GM23248 (cell line): Measurements from ENCODE around the gene NSUN3. TPM values are rescaled to one million over a fixed set of nuclear protein-coding genes. Genes with fewer than 3 reads are reported as not detected.

Experiments used
- DNase-seq: peaks from one replicate; pipeline ENCODE4 v3.0.0-alpha.2; 2015
- H2AFZ ChIP-seq: fragments of 200-600 bp; sonication (generic); 2 replicates; pipeline ENCODE4 v1.6.1; 2016; ENCODE audit warnings: antibody characterized with exemption
- H3F3A ChIP-seq: fragments of 200-600 bp; sonication (generic); 2 replicates; pipeline ENCODE4 v1.6.1; 2016; ENCODE audit warnings: mild to moderate bottlenecking, antibody characterized with exemption, mixed run types; ENCODE audit not compliant: insufficient read depth
- H3K27ac ChIP-seq: fragments of 200-600 bp; sonication (generic); 2 replicates; pipeline ENCODE4 v1.5.1; 2016; ENCODE audit warnings: mild to moderate bottlenecking
- H3K27me3 ChIP-seq: fragments of 200-600 bp; sonication (generic); replicated peaks from 2 replicates; pipeline ENCODE4 v1.6.1; 2016; ENCODE audit warnings: mild to moderate bottlenecking; ENCODE audit not compliant: insufficient read depth
- H3K36me3 ChIP-seq: fragments of 200-600 bp; sonication (generic); 2 replicates; pipeline ENCODE4 v1.6.1; 2016; ENCODE audit warnings: low read depth, mild to moderate bottlenecking
- H3K4me1 ChIP-seq: fragments of 200-600 bp; sonication (generic); 2 replicates; pipeline ENCODE4 v1.6.1; 2016; ENCODE audit warnings: mild to moderate bottlenecking; ENCODE audit not compliant: insufficient read depth
- H3K4me2 ChIP-seq: fragments of 200-600 bp; sonication (generic); one replicate; pipeline ENCODE4 v1.6.1; 2016; ENCODE audit warnings: mild to moderate bottlenecking; ENCODE audit not compliant: unreplicated experiment
- H3K4me3 ChIP-seq: fragments of 200-600 bp; sonication (generic); 2 replicates; pipeline ENCODE4 v1.5.1; 2016; ENCODE audit warnings: mild to moderate bottlenecking
- H3K79me2 ChIP-seq: fragments of 200-600 bp; sonication (generic); 2 replicates; pipeline ENCODE4 v1.6.1; 2016; ENCODE audit warnings: mild to moderate bottlenecking; ENCODE audit not compliant: insufficient read depth
- H3K9ac ChIP-seq: fragments of 200-600 bp; sonication (generic); 2 replicates; pipeline ENCODE4 v1.6.1; 2016; ENCODE audit warnings: mild to moderate bottlenecking
- H3K9me2 ChIP-seq: fragments of 200-600 bp; sonication (generic); 2 replicates; pipeline ENCODE4 v1.6.1; 2016; ENCODE audit warnings: mixed run types, mild to moderate bottlenecking, moderate library complexity; ENCODE audit not compliant: insufficient read depth
- H3K9me3 ChIP-seq: fragments of 200-600 bp; sonication (generic); one replicate; pipeline ENCODE4 v1.6.1; 2017; ENCODE audit warnings: low read depth
- H4K20me1 ChIP-seq: fragments of 200-600 bp; sonication (generic); 2 replicates; pipeline ENCODE4 v1.6.0; 2016; ENCODE audit not compliant: insufficient read depth
- EZH2 ChIP-seq: fragments of 200-600 bp; sonication (generic); IDR thresholded peaks from 2 replicates; pipeline ENCODE4 v1.6.1; 2018; ENCODE audit warnings: antibody characterized with exemption, mild to moderate bottlenecking; ENCODE audit not compliant: insufficient read depth, poor library complexity, severe bottlenecking
- EZH2phosphoT487 ChIP-seq: fragments of 200-600 bp; sonication (generic); IDR thresholded peaks from 2 replicates; pipeline ENCODE4 v1.6.1; 2018; ENCODE audit warnings: antibody characterized with exemption, moderate library complexity, mild to moderate bottlenecking, low read depth; ENCODE audit not compliant: insufficient read depth
- WGBS, 2 experiments: methylation state at CpG; one replicate each; pipeline ENCODE4 v1.1.6; 2015 to 2017; ENCODE audit warnings: low lambda C conversion rate in 2 of 2, low coverage in 1 of 2; ENCODE audit errors: missing lambda C conversion rate in 2 of 2; 5-methylcytosine and 5-hydroxymethylcytosine counted together
- in situ Hi-C: fragments of 300-500 bp; cut with MboI; formaldehyde crosslinking; loops from 2 replicates; pipeline ENCODE4 v1.15.0; 2020
- polyA plus RNA-seq: library from polyadenylated mRNA; unstranded; fragments of >200 nt; fragmentation: Nextera tagmentation; extraction: Ambion mirVana; gene quantifications from 2 replicates; pipeline ENCODE4 v1.2.1, GENCODE V29; 2016
- total RNA-seq: library from RNA; depleted of rRNA; stranded (reverse); fragments of >200 nt; shearing (Covaris generic); gene quantifications from 2 replicates; pipeline ENCODE4 v1.2.3, GENCODE V29; 2014

Gene NSUN3
- total and polyA plus RNA-seq, 2 experiments from 2014 or later: 4.8 to 22.4 TPM

DNA sequence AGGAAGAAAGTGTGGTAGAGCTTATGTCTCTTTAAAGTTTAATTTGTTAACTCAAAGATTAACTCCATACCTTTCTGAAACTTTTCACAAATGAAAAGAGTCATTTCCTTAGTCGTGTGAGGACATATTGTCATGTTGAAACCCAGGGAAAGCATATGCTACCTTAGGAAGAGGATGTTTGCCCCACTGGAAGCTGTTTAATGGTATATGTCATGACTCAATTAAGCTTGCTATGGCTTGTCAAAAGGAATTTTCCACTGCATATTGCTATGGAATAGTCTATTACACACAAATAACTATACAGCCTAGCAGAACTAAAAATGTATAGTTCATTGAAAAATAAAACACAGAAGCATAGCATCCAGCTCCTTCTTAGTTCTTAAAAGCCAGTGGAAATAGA is 69.9 kb downstream of the NSUN3 start:
- H3K9me2 ChIP-seq: no peaks in the 10 kb centered on the region; the same call in 1 of the 2 replicates
- H3K79me2 ChIP-seq: no peaks in the 10 kb centered on the region
- DNase-seq: no peak
- H3K4me3 ChIP-seq: no peak overlapping the region
- in situ Hi-C loops: no loop called here
- H2AFZ ChIP-seq: no peak overlapping the region
- no peaks in the 10 kb centered on the region for H3K27me3 ChIP-seq
- TF ChIP-seq EZH2 (no peak), EZH2phosphoT487 (no peak)
- 3 to 7% methylated on average over 1 of the region's 1 CpG for WGBS, 2 experiments
- no peaks in the 10 kb centered on the region for H3K4me1 ChIP-seq
- 0 out of 2 replicates have a peak, but pooled peaks cover 4% of the 10 kb centered on the region for H3F3A ChIP-seq
- no peaks in the 10 kb centered on the region for H3K9me3 ChIP-seq
- peaks cover 3% of the 10 kb centered on the region; the same call in 1 of the 2 replicates for H3K36me3 ChIP-seq
- no peaks in the 10 kb centered on the region for H4K20me1 ChIP-seq
- no peak overlapping the region for H3K27ac ChIP-seq
- H3K4me2 ChIP-seq: no peak overlapping the region
- no peak overlapping the region for H3K9ac ChIP-seq

DNA sequence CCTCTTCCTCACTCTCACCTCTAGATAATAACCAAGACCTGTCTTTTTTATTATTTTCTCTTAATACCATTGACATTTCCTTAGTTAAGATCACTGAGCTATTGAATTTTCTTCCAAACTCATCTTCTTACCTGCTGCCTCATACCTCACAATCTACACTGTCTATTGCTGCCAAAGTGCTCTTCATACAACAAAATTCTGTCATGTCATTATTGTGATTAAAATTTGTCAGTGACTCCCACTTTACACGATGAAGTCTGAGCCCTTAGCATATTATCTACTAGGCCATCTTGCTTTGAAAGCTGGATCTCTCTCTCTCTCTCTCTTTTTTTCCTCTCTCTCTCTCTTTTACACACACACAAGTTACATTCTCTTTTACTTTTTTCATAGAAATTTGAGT is 73.3 kb downstream of the NSUN3 start:
- in situ Hi-C loops: no loop called here
- no peaks in the 10 kb centered on the region for H3K27me3 ChIP-seq
- H3K36me3 ChIP-seq: no peaks in the 10 kb centered on the region
- H3K4me1 ChIP-seq: no peaks in the 10 kb centered on the region
- H3K9ac ChIP-seq: no peak overlapping the region
- H2AFZ ChIP-seq: no peak overlapping the region
- TF ChIP-seq EZH2phosphoT487 (no peak), EZH2 (no peak)
- no peaks in the 10 kb centered on the region for H3K79me2 ChIP-seq
- 73 to 75% methylated on average over 1 of the region's 1 CpG for WGBS, 2 experiments
- H3K4me2 ChIP-seq: no peak overlapping the region
- H3K9me3 ChIP-seq: no peaks in the 10 kb centered on the region
- no peaks in the 10 kb centered on the region; the same call in 1 of the 2 replicates for H3K9me2 ChIP-seq
- H4K20me1 ChIP-seq: no peaks in the 10 kb centered on the region
- no peak overlapping the region for H3K4me3 ChIP-seq
- H3K27ac ChIP-seq: no peak overlapping the region
- no peak for DNase-seq
- H3F3A ChIP-seq: 0 out of 2 replicates have a peak, but pooled peaks cover 4% of the 10 kb centered on the region

DNA sequence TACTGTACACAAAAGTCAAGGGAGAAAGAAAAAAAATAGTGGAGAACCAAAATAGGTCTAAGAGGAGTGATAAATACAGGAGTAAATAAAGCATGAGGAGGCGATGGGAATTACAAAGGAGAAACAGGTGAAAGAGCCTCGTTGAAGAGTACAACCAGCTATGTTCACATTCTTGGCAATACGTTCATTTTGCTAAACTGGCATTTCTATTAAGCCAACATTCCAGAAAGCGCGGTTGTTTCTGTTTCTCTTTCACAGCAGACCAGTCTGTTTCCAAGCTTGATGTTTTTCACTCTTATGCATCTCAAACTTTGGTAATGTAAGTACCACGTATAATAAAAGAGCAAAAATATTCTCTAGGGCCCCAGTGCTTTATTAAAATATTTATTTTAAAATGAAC is 74.5 kb downstream of the NSUN3 start:
- WGBS, 2 experiments: 49 to 51% methylated on average over 6 of the region's 6 CpGs
- no peak overlapping the region for H3K4me3 ChIP-seq

DNA sequence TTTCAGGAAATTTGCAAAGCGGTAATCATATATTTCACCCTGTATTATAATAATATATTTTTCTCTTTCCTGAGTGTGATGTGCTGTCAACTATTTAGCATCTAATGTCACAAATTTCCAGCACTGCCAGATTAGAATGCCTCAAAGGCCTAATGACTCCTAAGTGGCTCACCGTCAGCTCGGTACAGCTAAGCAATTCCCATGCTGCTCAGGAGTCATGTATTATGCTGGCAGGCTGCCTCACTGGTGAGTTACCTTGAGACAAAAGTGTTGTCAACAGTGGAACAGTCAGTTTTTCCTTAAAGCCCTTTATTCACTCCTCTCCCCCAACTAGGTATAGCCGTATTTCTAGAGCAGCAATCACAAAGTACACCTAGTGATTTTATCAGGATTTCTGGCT is 83.6 kb downstream of the NSUN3 start:
- H3K4me3 ChIP-seq: no peak overlapping the region
- no peaks in the 10 kb centered on the region for H3K36me3 ChIP-seq
- no peaks in the 10 kb centered on the region for H3K79me2 ChIP-seq
- H3K27me3 ChIP-seq: no peaks in the 10 kb centered on the region
- no peaks in the 10 kb centered on the region for H4K20me1 ChIP-seq
- no peak overlapping the region for H3K27ac ChIP-seq
- peak; percentile 7 for DNase-seq
- no peak overlapping the region for H3K9ac ChIP-seq
- H3K9me3 ChIP-seq: no peaks in the 10 kb centered on the region
- no peaks in the 10 kb centered on the region for H3F3A ChIP-seq
- H3K4me2 ChIP-seq: no peak overlapping the region
- TF ChIP-seq EZH2phosphoT487: no peak
- no peak for TF ChIP-seq EZH2
- WGBS, 2 experiments: 54 to 58% methylated on average over 4 of the region's 4 CpGs
- no peaks in the 10 kb centered on the region for H3K9me2 ChIP-seq
- no peak overlapping the region for H2AFZ ChIP-seq
- no peaks in the 10 kb centered on the region for H3K4me1 ChIP-seq
- in situ Hi-C loops: no loop called here

More for the DNA sequence above, 74.5 kb downstream of the NSUN3 start:
- Histone ChIP-seq H3K36me3 (no peaks in the 10 kb centered on the region), H3K27ac (no peak overlapping the region), H3K79me2 (no peaks in the 10 kb centered on the region), H3K4me1 (no peaks in the 10 kb centered on the region), H3K9me3 (no peaks in the 10 kb centered on the region), H2AFZ (peak overlapping the region; percentile 48; the same call in 1 of the 2 replicates), H3K9me2 (no peaks in the 10 kb centered on the region; the same call in 1 of the 2 replicates), H3F3A (0 out of 2 replicates have a peak, but pooled peaks cover 4% of the 10 kb centered on the region), H3K9ac (no peak overlapping the region), H4K20me1 (no peaks in the 10 kb centered on the region), H3K27me3 (no peaks in the 10 kb centered on the region), H3K4me2 (no peak overlapping the region)
- TF ChIP-seq EZH2phosphoT487: no peak
- in situ Hi-C loops: no loop called here
- DNase-seq: peak; percentile 11

DNA sequence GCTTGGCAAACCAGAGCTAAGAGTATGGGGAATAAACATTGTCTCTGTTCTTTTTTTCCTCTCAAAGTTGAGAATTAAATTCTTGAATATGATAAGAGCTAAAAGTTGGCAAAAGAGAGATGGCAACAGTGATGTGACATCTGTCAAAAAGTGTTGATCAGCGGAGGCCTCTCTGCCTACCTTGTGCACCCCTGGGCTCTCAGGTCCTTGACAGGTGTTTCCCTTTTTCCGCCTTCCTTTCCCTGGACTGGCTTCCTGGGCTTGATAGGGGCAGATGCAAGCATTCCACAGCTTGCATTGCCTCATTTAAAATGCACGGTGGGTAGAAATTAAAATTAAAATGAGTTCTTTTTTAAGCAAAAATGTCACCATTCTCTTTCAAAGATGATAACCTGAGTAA is 84.2 kb downstream of the NSUN3 start:
- in situ Hi-C loops: no loop called here
- no peaks in the 10 kb centered on the region for H3K36me3 ChIP-seq
- no peak overlapping the region for H3K9ac ChIP-seq
- no peaks in the 10 kb centered on the region for H3K4me1 ChIP-seq
- no peak overlapping the region for H3K4me2 ChIP-seq
- no peak overlapping the region for H2AFZ ChIP-seq
- no peaks in the 10 kb centered on the region for H4K20me1 ChIP-seq
- no peak overlapping the region for H3K27ac ChIP-seq
- H3K79me2 ChIP-seq: no peaks in the 10 kb centered on the region
- no peaks in the 10 kb centered on the region for H3K9me2 ChIP-seq
- DNase-seq: no peak
- no peaks in the 10 kb centered on the region for H3F3A ChIP-seq
- 46 to 67% methylated on average over 3 of the region's 3 CpGs for WGBS, 2 experiments
- no peaks in the 10 kb centered on the region for H3K27me3 ChIP-seq
- no peaks in the 10 kb centered on the region for H3K9me3 ChIP-seq
- no peak overlapping the region for H3K4me3 ChIP-seq
- TF ChIP-seq EZH2: no peak
- TF ChIP-seq EZH2phosphoT487: no peak
